GM12892 (cell line): ENCODE measurements around the gene ZNF14.
"Not testable (repeated sequence)": the region's sequence is repeated elsewhere in the genome, so short reads cannot be mapped to it uniquely, and the experiment has no call there.

Experiments used
- DNase-seq: peaks from one replicate; pipeline ENCODE4 v3.0.0; 2011; ENCODE audit not compliant: insufficient read length
- FAIRE-seq: peaks from 2 replicates; lab custom pipeline; 2011; peaks lifted over from hg19 to GRCh38; lab: Jason Lieb, UNC
- POLR2A ChIP-seq: IDR thresholded peaks from 2 replicates; pipeline ENCODE4 v1.6.1; 2011; ENCODE audit warnings: low read depth, low read length, control low read depth
- POLR2AphosphoS5 ChIP-seq: IDR thresholded peaks from 2 replicates; pipeline ENCODE4 v1.6.1; 2011; ENCODE audit warnings: low read depth, low read length, control low read depth
- TAF1 ChIP-seq: IDR thresholded peaks from 2 replicates; pipeline ENCODE4 v1.6.1; 2011; ENCODE audit warnings: low read depth, mild to moderate bottlenecking, control low read depth, low read length, borderline replicate concordance

ZNF14 gene

DNA sequence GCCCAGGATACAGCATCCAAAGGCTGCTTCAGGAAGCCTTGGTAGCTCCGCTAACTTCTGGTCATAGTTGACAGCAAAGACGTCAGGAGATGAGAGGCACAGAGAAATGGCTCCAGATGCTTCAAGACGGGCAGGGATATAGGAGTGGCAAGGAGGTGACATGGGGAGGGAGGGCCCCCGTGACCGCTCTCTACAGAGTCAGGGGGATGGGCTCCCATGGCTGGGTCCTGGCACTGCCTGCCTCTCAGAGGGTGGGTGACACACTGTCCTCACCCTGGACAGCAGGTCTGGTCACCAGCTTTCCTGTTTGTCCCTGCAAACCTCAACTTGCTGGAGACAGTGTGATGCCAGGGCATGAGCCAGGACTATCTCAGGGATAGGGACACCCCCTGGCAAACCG lies 10.3 kb upstream of the ZNF14 start:
- FAIRE-seq = no peak
- TF ChIP-seq POLR2A = no peak
- no peak for TF ChIP-seq POLR2AphosphoS5
- no peak for TF ChIP-seq TAF1
- DNase-seq = no peak

DNA sequence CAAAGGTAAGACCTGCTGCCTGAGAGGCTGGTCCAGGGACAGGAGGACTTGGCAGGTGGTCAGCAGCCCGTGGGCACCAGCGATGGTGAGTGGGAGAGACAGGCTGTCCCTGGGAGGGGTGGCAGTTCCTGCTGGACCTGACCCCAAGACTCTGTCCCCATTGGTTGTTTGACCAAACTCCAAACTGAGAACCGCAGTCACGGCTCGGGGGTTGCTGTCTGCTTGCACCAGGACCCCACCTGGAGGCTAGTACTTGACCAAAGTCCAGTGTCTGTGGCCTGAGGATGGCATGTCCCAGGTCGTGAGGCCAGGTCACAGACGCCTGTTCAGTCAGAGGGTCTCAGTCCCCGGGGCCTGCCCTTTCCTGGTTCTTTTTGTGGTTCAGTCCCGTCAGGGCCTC lies 9.9 kb upstream of the ZNF14 start:
- DNase-seq (no peak), FAIRE-seq (no peak)
- TF ChIP-seq TAF1 (no peak), POLR2A (no peak), POLR2AphosphoS5 (no peak)

DNA sequence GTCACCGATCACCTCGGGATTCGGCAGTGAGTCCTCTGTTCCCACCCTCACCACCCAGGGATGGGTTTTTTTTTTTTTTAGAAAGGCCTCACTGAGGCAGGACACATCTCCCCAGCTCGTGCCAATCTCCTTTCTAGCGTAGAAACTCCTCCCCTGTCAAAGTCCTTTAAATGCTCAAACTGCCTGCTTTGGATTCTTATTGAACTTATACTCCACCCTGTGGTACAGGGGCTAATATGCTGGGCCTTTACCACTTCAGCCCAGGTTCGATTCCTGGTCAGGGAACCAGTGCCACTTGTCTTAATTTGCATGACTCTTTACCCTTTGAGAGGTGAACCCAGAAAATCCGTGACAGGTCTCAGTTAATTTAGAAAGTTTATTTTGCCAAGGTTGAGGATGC lies 8.3 kb upstream of the ZNF14 start:
- no peak for FAIRE-seq
- no peak for DNase-seq
- TF ChIP-seq TAF1 (no peak), POLR2AphosphoS5 (no peak), POLR2A (no peak)

DNA sequence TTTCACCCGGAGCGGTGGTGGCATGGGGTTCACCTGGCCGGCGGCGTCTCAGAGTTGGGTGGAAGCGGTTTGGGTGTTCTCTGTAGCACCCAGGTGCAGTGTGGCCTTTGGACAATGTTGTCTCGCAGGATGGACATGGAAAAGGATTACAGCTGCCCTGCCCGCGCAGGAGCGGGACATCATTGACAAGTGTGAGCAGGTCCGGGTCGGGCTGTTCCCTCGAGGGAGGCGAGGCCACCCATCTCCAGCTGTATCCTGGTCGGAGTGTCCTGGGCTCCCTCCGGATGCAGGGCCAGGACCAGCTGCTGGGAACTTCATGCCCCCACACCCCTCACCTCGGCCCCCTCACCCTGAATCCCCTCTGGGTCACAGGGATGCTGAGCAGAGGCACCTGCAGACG lies 7.8 kb upstream of the ZNF14 start:
- TF ChIP-seq POLR2AphosphoS5 (no peak), TAF1 (no peak), POLR2A (no peak)
- DNase-seq (no peak), FAIRE-seq (no peak)

DNA sequence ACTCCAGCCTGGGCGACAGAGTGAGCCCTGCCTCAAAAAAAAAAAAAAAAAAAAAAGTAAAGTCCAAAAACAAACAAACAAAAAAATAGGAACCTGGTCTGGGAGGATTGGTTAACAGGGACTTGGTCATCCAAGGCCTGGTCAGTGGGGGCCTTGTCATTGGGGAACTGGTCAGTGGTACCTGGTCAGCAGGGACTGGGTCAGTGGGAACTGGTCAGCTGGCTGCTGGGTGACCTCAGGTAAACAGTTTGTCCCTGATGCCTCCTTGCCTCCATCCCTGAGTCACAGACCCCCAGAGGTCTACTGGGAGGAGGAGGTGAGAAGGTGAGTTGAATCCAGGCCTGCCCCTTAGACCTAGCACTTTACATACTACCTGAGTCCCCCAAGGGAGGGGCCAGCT lies 5.7 kb upstream of the ZNF14 start:
- no peak for DNase-seq
- no peak for FAIRE-seq
- TF ChIP-seq POLR2A = no peak
- no peak for TF ChIP-seq POLR2AphosphoS5
- TF ChIP-seq TAF1 = no peak

DNA sequence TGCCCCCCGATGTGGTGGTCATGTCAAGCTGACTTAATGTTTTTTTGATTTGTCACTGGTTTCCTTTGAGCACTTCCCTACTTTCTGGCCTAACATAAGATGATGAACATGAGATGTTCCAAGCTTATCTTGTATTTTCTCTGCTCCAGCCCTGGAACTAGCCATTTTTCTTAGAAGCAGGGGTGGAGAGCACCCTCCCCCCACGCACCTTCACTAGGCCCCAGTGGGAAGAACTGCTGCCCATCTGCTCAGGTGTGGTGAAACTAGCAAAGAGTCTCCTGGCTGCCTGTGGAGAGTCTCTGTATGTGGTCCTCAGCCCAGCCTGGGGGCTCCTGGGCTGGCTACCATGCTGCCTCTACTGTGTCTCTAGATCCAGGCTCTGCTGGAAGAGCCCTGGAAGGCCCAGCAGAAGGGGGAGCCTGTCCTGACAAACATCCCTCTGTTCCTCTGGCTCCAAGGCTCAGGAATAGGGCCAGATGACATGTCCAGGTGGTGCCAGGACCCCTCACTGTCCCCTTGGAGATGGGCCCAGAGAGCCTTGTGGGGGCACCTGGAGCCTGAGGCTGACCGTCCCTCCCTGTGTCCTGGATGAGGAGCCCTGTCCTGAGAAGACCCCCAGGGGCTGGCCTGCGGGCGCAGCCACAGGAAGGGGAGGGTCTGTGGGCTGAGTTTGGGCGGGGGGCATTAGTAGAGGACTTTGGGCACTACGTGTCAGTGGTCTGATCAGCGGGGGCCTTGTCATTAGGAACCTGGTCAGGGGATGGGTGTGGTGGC lies 4.8 kb upstream of the ZNF14 start:
- FAIRE-seq (no peak), DNase-seq (no peak)
- TF ChIP-seq TAF1 (no peak), POLR2AphosphoS5 (no peak), POLR2A (no peak)

DNA sequence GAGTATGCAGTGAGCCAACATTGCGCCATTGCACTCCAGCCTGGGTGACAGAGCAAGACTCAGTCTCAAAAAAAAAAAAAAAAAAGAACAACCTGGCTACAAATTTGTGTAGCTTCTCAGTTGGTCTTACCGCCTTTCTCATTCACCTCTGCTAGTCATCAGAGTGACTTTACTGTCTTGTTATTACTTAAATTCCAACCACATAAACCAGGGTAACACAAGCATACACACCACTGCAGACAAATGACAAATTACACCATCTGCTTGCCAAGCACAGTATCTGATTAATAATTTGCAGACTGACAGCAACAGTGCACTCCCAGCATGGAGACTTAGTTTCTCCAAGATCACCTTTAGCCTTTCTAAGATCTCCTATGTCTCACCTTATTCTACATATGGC lies 11.0 kb downstream of the ZNF14 start:
- TF ChIP-seq POLR2AphosphoS5 (no peak), TAF1 (no peak), POLR2A (no peak)
- DNase-seq = no peak
- no peak for FAIRE-seq

DNA sequence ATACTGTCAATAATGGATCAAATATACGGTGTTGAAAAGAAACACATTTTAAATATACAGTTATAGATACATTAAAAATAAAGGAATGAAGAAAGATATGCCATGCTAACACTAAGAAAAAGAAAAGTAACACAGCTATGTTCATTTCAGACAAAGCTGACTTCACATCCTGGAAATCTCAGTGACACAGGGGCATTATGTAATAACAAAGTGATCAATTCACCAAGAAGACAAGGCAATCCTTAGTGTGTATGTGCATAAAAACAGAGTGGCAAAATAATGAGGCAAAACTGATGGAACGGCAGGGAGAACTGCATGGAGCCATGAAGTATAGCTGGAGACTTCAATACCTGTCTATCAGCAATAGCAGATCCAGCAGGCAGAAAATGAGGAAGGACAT lies 13.1 kb downstream of the ZNF14 start:
- TF ChIP-seq POLR2A (no peak), TAF1 (no peak), POLR2AphosphoS5 (no peak)
- FAIRE-seq (no peak), DNase-seq (no peak)

DNA sequence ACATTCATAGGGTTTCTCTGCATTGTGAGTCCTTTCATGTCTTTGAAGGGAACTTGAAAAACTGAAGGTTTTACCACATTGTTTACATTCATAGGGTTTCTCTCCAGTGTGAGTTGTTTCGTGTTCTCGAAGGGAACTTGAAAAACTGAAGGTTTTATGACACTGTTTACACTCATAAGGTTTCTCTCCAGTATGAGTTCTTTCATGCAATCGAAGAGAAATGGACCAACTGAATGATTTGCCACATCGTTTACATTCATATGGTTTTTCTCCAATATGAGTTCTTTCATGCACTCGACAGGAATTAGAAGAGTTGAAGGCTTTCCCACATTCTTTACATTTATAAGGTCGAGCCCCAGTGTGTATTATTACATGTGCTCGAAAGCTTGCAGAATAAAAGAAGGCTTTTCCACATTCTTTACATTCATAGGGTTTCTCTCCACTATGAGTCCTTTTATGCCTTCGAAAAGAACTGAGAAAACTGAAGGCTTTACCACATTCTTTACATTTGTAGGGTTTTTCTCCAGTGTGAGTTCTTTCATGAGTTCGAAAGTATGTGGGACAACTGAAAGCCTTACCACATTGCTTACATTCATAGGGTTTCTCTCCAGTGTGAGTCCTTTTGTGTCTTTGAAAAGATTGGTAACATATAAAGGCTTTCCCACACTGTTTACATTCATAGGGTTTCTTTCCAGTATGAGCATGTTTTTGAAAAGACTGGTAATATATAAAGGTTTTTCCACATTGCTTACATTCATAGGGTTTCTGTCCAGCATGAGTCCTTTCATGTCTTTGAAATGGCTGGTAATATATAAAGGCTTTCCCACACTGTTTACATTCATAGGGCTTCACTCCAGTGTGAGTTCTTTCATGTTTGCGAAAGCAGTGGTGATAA lies 20.7 kb downstream of the ZNF14 start:
- no peak for FAIRE-seq
- no peak for DNase-seq
- TF ChIP-seq POLR2A = no peak
- TF ChIP-seq TAF1 = no peak
- no peak for TF ChIP-seq POLR2AphosphoS5

DNA sequence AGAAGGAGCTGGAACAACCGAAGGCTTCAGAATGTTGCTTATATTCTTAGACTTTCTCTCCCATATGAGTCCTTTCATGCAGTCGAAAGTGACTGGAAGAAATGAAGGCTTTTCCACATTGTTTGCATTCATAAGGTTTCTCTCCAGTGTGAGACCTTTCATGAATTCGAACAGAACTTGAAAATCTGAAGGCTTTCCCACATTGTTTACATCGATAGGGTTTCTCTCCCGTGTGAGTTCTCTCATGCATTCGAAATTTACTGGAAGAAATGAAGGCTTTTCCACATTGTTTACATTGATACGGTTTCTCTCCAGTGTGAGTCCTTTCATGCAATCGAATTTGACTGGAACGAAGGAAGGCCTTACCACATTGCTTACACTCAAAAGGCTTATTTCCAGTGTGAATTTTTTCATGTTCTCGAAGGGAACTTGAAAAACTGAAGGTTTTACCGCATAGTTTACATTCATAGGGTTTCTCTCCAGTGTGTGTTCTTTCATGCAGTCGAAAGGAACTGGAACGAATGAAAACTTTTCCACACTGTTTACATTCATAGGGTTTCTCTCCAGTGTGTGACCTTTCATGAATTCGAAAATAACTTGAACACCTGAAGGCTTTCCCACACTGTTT lies 21.5 kb downstream of the ZNF14 start:
- no peak for DNase-seq
- no peak for FAIRE-seq
- TF ChIP-seq TAF1 (no peak), POLR2A (no peak), POLR2AphosphoS5 (no peak)

DNA sequence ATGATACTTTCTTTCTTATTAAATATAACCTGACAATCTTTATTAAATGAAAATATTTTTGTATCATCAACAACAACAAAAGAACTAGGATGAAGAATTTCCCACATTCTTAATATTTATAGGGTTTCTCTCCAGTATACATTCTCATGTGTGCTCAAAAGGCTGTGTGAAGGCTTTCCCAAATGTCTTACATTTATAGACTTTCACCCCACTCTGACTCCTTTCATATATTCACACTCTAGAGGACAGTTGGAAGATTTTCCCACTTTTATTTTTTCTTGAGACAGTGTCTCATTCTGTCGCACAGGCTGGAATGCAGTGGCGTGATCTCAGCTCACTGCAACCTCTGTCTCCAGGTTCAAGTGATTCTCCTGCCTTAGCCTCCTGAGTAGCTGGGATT lies 22.4 kb downstream of the ZNF14 start:
- FAIRE-seq (no peak), DNase-seq (no peak)
- TF ChIP-seq POLR2AphosphoS5 (no peak), POLR2A (no peak), TAF1 (no peak)

DNA sequence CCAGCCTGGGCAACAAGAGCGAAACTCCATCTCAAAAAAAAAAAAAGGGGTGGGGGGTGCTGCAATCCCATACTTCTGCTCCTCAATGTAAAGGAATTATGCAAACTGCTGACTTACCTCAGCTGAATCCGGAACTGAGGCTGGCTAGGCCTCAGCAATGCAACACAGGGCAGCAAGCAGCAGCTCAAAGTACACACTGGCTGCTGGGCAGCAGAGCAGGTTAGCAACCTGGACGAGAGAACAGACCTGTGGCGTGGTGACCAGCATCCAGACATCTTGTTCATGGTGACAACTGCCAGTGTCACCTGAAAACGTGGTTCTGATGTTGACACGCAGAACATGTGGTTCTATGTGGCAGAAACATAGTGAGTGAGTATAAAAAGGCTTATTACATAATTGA lies 28.1 kb downstream of the ZNF14 start:
- DNase-seq (no peak), FAIRE-seq (no peak)
- TF ChIP-seq POLR2A (no peak), POLR2AphosphoS5 (no peak), TAF1 (no peak)

DNA sequence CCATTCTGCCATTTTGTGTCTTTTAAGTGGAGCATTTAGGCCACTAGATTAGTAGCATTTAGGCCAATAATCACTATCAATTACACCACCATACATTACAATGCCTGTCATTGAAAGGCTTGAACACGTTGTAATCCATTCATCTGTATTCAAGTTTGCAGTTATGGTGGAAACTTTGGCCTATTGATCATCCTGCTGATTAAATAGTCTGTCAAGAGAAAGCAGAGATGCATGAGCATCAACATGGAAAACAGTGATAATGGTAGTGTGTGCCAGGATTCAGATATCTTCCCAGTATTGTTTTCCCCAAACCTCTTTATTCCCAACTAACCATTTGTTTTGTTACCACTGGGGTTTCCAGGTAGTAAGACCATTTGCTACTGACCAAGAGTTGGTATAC lies 32.4 kb downstream of the ZNF14 start:
- FAIRE-seq, DNase-seq: not testable (repeated sequence)
